ENCODE measurements around the gene KCND3.

The KCND3 gene

GRCh38 chr1:111847466-111847865, 142.0 kb downstream of the KCND3 start:
- no peak overlapping the region for H3K27ac ChIP-seq (replicated peaks)
- peaks cover 2% of the 10 kb centered on the region for H3K27me3 ChIP-seq (ENCODE audit: insufficient read depth, poor library complexity, severe bottlenecking)
- no peak for DNase-seq (ENCODE audit: low read depth in 1 of 2, low spot score in 1 of 2)
- no peak for TF ChIP-seq REST (IDR thresholded peaks at IDR 0.05; ENCODE audit: insufficient replicate concordance, low read depth)
- no peak for TF ChIP-seq CTCF (IDR thresholded peaks at IDR 0.05; ENCODE audit: insufficient read depth, low read length)
- TF ChIP-seq GABPA (IDR thresholded peaks at IDR 0.05; ENCODE audit: low read depth), result no peak
- no peak for TF ChIP-seq POLR2AphosphoS5 (IDR thresholded peaks at IDR 0.05; ENCODE audit: low read depth)
- no peak for TF ChIP-seq SPI1 (IDR thresholded peaks at IDR 0.05; ENCODE audit: borderline replicate concordance, low read depth)
- H3K4me3 ChIP-seq (replicated peaks; ENCODE audit: insufficient read depth, low read length), result no peak overlapping the region

DNA sequence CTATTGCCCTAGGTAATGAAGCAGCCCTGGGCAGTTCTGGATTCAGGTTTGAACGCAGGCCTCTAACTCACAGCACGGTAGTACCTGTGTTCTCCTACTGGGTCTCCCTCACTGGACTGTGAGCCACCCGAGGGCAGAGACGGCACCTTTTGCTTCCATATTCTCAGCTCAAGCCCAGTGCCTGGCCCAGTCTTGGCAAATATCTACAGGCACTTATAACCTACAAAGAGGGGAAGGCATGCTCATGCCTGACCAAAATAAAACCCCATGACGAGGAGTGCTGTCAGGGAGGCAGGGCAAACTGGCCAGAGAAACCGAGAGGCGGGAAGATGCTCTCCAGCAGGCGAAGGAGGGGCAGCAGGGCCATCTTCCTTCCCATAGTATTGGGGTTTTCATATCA, 142.6 kb downstream of the KCND3 start:
- peaks cover 2% of the 10 kb centered on the region for H3K27me3 ChIP-seq (ENCODE audit: insufficient read depth, poor library complexity, severe bottlenecking)

DNA sequence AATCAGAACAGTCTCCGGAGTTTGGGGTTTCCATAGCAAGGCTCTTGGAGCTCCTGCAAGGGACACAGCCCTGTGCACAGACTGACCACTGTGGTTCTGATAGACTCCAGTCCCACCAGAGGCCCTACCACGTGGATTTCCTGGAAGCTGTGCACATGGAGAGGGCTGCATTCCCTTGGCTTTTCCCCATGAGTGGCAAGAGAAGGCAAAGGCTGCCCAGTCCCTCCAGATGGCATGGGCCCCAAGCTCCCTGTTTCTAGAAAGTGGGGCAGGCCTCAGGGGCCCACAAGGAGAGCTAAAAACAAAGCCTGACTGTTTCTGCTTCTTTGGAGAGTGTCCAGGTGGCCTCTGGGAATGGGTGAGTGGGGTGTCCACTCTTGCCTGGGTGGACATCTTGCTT, 146.3 kb downstream of the KCND3 start:
- H3K4me3 ChIP-seq (replicated peaks; ENCODE audit: insufficient read depth, low read length), result no peak overlapping the region
- H3K27me3 ChIP-seq (ENCODE audit: insufficient read depth, poor library complexity, severe bottlenecking), result no peaks in the 10 kb centered on the region
- TF ChIP-seq SPI1 (IDR thresholded peaks at IDR 0.05; ENCODE audit: borderline replicate concordance, low read depth), result no peak
- TF ChIP-seq POLR2AphosphoS5 (IDR thresholded peaks at IDR 0.05; ENCODE audit: low read depth), result no peak
- TF ChIP-seq REST (IDR thresholded peaks at IDR 0.05; ENCODE audit: insufficient replicate concordance, low read depth), result no peak
- no peak for TF ChIP-seq GABPA (IDR thresholded peaks at IDR 0.05; ENCODE audit: low read depth)
- TF ChIP-seq CTCF (IDR thresholded peaks at IDR 0.05; ENCODE audit: insufficient read depth, low read length), result no peak
- no peak for DNase-seq (ENCODE audit: low read depth in 1 of 2, low spot score in 1 of 2)
- H3K27ac ChIP-seq (replicated peaks), result no peak overlapping the region

More for the DNA sequence above, 142.6 kb downstream of the KCND3 start:
- no peak for DNase-seq (ENCODE audit: low read depth in 1 of 2, low spot score in 1 of 2)
- TF ChIP-seq REST (IDR thresholded peaks at IDR 0.05; ENCODE audit: insufficient replicate concordance, low read depth) (no peak), GABPA (IDR thresholded peaks at IDR 0.05; ENCODE audit: low read depth) (no peak), CTCF (IDR thresholded peaks at IDR 0.05; ENCODE audit: insufficient read depth, low read length) (no peak), POLR2AphosphoS5 (IDR thresholded peaks at IDR 0.05; ENCODE audit: low read depth) (no peak), SPI1 (IDR thresholded peaks at IDR 0.05; ENCODE audit: borderline replicate concordance, low read depth) (no peak)
- Histone ChIP-seq H3K27ac (replicated peaks) (no peak overlapping the region), H3K4me3 (replicated peaks; ENCODE audit: insufficient read depth, low read length) (no peak overlapping the region)
